ENCODE results near the gene PDK2. TPM values are rescaled to one million over a fixed set of nuclear protein-coding genes. Genes with fewer than 3 reads are reported as not detected.

PDK2 gene
- total RNA-seq, 1 donor from 2014 or later, result 44.6 TPM

- Mint-ChIP-seq H3K36me3 (no peaks in the 10 kb centered on the region), H3K9me3 (no peaks in the 10 kb centered on the region), H3K4me1 (peaks cover 73% of the 10 kb centered on the region), H3K27me3 (ENCODE audit: low read depth) (no peaks in the 10 kb centered on the region), H3K27ac (peak overlapping the region; percentile 97), H3K4me3 (no peak overlapping the region)
- DNase-seq (ENCODE audit: low spot score in 2 of 2, unreplicated experiment in 2 of 2), result no peak
- no peak for TF ChIP-seq CTCF (IDR thresholded peaks at IDR 0.05; ENCODE audit: unreplicated experiment)
Measured at GRCh38 chr17:50051606-50052005, 43.5 kb upstream of the PDK2 start.

- no peak for DNase-seq (ENCODE audit: low spot score in 2 of 2, unreplicated experiment in 2 of 2)
- H3K27ac Mint-ChIP-seq, result peak overlapping the region; percentile 97
- H3K36me3 Mint-ChIP-seq, result no peaks in the 10 kb centered on the region
Measured at GRCh38 chr17:50052241-50052796, 42.8 kb upstream of the PDK2 start.

GRCh38 chr17:50052822-50053653 is 42.1 kb upstream of the PDK2 start:
- DNase-seq (ENCODE audit: low spot score in 2 of 2, unreplicated experiment in 2 of 2), result peak; percentile 70 to 82
- no peaks in the 10 kb centered on the region for H3K9me3 Mint-ChIP-seq
- peak overlapping the region; percentile 97 for H3K27ac Mint-ChIP-seq
- peak overlapping the region; percentile 22 for H3K4me3 Mint-ChIP-seq
- H3K36me3 Mint-ChIP-seq, result no peaks in the 10 kb centered on the region
- H3K4me1 Mint-ChIP-seq, result peaks cover 74% of the 10 kb centered on the region
- H3K27me3 Mint-ChIP-seq (ENCODE audit: low read depth), result peaks cover 2% of the 10 kb centered on the region
- no peak for TF ChIP-seq CTCF (IDR thresholded peaks at IDR 0.05; ENCODE audit: unreplicated experiment)

More at GRCh38 chr17:50052241-50052796, 42.8 kb upstream of the PDK2 start:
- no peaks in the 10 kb centered on the region for H3K9me3 Mint-ChIP-seq
- H3K4me1 Mint-ChIP-seq, result peaks cover 74% of the 10 kb centered on the region
- no peaks in the 10 kb centered on the region for H3K27me3 Mint-ChIP-seq (ENCODE audit: low read depth)
- no peak overlapping the region for H3K4me3 Mint-ChIP-seq
- TF ChIP-seq CTCF (IDR thresholded peaks at IDR 0.05; ENCODE audit: unreplicated experiment), result no peak

GRCh38 chr17:50053654-50053960 is 41.5 kb upstream of the PDK2 start:
- Mint-ChIP-seq H3K9me3 (no peaks in the 10 kb centered on the region), H3K4me1 (peaks cover 76% of the 10 kb centered on the region), H3K36me3 (no peaks in the 10 kb centered on the region), H3K4me3 (peak overlapping the region; percentile 19), H3K27me3 (ENCODE audit: low read depth) (peaks cover 2% of the 10 kb centered on the region), H3K27ac (peak overlapping the region; percentile 97)
- no peak for DNase-seq (ENCODE audit: low spot score in 2 of 2, unreplicated experiment in 2 of 2)
- TF ChIP-seq CTCF (IDR thresholded peaks at IDR 0.05; ENCODE audit: unreplicated experiment), result no peak

- Mint-ChIP-seq H3K27ac (peak overlapping the region; percentile 97), H3K36me3 (no peaks in the 10 kb centered on the region), H3K4me1 (peaks cover 73% of the 10 kb centered on the region), H3K27me3 (ENCODE audit: low read depth) (peaks cover 2% of the 10 kb centered on the region), H3K4me3 (peak overlapping the region; percentile 84), H3K9me3 (no peaks in the 10 kb centered on the region)
- TF ChIP-seq CTCF (IDR thresholded peaks at IDR 0.05; ENCODE audit: unreplicated experiment), result no peak
- DNase-seq (ENCODE audit: low spot score in 2 of 2, unreplicated experiment in 2 of 2), result no peak
Measured at GRCh38 chr17:50055055-50055425, 40.1 kb upstream of the PDK2 start.

Data from mesothelial cell of epicardium (in vitro differentiated cells).